COLO668 (cell line): Measurements from ENCODE around the gene S100A7.
"Not testable (repeated sequence)": the region's sequence is repeated elsewhere in the genome, so short reads cannot be mapped to it uniquely, and the experiment has no call there.

Source experiments
- DNase-seq: peaks from one replicate; lab custom pipeline; 2025; ENCODE audit not compliant: unreplicated experiment; lab: John Stamatoyannopoulos, UW

Gene S100A7

GRCh38 chr1:153431928-153432327, 28.5 kb downstream of the S100A7 start:
- DNase-seq = no peak

- DNase-seq = no peak
Measured at GRCh38 chr1:153431427-153431826, 29.0 kb downstream of the S100A7 start.

DNA sequence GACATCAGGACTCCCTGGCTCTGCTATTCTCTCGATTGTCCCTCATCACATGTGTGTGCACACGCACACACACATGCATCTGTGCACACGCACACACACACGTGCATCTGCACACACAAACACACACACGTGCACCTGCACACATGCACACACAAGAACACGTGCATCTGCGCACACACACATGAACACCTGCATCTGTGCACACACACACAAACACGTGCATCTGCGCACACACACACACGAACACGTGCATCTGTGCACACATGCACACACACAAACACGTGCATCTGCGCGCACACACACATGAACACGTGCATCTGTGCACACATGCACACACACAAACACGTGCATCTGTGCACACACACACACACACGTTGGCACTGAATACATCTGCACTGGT, 29.4 kb downstream of the S100A7 start:
- DNase-seq = no peak

DNA sequence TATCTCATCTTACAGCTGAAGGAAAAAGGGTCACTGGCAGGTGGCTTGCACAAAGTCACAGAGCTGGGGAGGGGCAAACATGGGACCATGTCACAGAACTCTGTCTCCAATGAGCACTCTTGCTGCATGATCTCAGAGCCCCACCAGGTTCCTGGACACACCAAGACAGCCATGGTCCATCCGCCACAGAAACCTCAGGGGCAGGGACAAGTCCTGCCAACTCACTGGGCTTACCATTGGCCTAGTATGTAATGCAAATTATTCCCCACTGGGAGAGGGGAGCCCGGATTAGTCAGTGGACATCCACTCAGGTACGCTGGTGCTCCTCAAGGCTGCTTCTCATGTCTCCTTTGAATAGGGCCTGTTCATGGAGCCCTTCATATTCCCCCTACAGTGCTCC, 29.9 kb downstream of the S100A7 start:
- no peak for DNase-seq

GRCh38 chr1:153430166-153430553, 30.3 kb downstream of the S100A7 start:
- DNase-seq = no peak

GRCh38 chr1:153429266-153430165, 30.9 kb downstream of the S100A7 start:
- DNase-seq = peak; percentile 50

DNA sequence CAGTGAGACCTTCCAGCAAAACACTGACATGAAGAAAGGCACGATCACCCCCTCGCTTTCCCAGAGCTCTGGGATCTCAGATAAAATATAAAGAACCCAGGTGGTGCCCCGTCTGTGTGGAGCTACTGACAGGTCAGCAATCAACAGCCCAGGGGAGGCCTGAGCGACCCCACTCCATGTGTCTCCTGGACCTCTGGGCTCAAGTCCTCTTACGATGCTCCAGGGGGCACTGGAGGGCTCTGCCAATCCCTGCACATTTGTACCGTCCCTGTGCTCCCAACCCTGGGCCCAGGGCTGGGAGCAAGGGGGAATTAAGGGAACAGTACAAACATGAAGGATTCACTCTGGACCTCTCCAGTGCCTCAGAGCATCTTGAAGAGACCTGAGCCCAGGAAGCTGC, 31.7 kb downstream of the S100A7 start:
- DNase-seq = no peak

GRCh38 chr1:153428073-153428638, 32.3 kb downstream of the S100A7 start:
- DNase-seq = no peak

GRCh38 chr1:153426809-153427208, 33.6 kb downstream of the S100A7 start:
- DNase-seq = no peak

DNA sequence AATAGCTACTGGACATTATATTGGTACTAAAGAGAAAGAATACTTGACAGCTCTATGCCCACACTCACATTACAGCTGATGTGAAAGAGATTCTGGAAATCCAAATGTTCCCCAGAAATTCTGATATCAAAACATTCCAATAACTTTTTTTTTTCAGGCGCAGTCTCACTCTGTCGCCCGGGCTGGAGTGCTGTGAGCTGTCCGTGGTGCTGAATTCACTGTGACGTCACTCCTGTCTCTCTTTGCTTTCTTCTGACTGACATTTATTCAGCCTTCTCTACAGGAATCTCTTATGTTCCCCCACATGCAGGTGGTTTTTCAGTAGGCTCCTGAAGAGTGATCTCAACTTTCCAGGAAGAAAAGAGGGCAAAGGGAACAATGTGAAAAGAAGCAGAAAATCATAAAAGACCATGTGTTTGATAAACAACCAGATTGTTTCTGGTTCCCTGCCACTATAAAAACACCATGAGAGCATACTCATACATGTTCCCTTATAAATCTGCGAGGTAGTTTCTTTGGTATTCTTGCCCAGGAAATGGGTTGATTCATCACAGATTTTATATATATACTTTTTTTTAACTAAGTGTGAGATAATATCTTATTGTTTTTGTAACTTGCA, 37.9 kb downstream of the S100A7 start:
- DNase-seq = no peak

- DNase-seq = no peak
Measured at GRCh38 chr1:153420306-153420705, 40.1 kb downstream of the S100A7 start.

GRCh38 chr1:153419436-153419793, 41.0 kb downstream of the S100A7 start:
- not testable (repeated sequence) for DNase-seq

DNA sequence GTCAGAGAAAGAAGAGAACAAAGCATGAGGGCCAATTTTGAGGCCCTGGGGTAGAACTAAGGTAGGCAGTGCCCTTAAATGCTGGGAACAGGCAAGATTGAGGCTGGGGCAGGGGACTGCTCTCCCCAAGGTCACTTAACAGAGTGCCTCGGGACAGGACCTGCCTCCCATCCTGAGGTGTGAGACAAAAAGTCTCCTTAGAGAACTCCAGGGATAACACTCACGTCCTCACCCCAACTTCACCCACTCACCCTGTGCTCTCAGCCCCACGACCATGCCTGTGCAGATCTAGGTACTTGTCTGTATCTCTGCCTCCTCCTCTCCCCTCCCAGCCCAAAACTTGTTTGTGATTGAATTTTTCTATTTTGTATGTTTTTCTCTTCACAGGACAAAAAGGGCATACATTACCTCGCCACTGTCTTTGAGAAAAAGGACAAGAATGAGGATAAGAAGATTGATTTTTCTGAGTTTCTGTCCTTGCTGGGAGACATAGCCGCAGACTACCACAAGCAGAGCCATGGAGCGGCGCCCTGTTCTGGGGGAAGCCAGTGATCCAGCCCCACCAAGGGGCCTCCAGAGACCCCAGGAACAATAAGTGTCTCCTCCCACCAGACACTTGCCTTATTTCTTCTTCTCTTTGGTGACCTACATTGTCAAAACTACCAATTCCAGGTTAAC, 41.6 kb downstream of the S100A7 start:
- not testable (repeated sequence) for DNase-seq

DNA sequence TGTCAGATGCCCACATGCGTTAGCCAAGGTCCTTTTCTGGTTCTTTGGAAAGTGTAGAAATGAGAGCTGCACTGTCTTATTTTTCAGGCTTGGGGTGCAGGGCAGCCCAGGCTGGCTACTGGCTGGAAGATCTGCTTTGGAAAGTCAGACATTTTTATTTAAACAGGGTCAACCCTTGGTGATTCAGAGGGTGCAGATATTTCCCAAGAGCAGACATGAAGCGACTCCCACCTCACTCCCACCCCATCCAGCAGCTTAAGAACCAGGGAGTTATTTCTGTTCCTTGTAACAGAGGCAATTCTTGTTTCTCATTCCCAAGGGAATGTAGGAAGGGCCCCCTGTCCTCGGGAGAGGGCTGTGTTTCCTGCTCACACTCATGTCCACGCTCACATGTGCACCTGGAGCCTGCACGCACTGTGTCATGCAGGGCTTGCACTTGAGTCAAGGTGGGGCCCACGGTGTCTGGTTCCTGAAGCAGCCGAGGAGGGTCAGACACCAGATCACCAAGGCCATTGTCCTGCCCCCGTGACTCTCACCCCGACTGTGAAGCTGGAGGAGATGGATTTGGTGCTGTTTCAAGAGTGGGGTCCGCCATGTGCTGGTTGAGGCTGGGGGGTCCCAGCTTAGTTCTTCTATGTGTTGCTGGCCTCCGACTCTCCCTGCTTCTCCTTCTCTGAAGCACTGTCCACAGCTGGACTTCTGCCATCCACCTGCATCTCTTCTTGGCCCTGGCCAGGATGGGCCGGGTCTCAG, 43.1 kb downstream of the S100A7 start:
- no peak for DNase-seq

DNA sequence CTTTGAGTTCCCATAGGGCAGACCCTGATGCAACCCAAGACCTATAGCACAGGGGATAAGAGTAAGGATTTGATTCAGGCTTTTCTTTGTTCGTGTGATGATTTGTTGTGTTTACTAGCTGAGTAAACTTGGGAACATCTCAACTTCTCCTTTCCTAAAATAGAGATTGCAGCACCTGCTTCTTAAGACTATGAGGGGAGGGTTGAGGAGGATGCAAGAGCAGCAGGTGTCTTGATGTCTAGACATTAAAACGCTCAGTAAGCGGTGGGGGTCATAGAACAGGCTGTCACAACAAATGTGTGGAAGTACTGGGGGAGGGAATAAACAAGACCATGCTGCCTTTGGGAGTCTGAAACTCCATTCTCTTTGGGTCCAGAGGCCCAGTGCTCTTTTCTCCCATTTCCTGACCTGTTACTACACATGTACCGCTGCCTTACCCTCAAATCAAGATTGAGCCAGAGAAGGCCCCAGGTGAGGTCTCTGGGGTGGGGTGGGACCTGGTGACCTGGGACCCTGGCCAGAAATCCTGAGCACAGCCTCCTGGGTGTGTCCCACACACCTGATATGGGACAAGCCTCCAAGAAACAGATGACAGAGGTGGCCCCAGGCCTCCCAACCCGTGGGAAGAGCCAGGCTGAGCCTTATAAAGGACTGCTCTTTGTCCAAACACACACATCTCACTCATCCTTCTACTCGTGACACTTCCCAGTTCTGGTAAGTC, 44.4 kb downstream of the S100A7 start, which contains the start of gene S100A7A:
TSS of gene S100A7A (plus strand) at position 671 of the 721 bp plus-strand sequence. CDS start 1,563 bp downstream, outside the sequence.
- DNase-seq = no peak

DNA sequence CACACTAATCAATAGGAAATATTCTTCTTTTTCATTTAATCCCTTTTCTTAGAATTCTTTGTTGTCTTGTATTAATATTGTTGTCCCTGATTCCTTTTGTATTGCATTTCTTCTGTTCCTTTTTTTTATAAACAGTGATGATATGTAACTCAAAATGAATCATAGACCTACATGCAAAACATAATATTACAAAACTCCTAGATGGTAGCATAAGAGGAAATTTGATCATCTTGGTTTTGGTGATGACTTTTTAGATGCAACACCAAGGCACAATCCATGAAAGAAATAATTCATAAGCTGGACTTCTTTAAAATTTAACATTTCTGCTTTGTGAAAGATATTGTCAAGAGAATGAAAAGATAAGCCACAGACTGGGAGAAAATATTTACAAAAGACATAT, 46.5 kb downstream of the S100A7 start:
- not testable (repeated sequence) for DNase-seq
